HG03175 (cell line): ENCODE data around the gene TIGD3.

ENCODE experiments used
- ATAC-seq: cut with Tn5 transposase; IDR thresholded peaks from one replicate; pipeline ENCODE4 v1.9.1; 2021; ENCODE audit warnings: mild to moderate bottlenecking, moderate library complexity; ENCODE audit not compliant: unreplicated experiment

Gene TIGD3

GRCh38 chr11:65354265-65355012 lies at the start of gene TIGD3:
Gene TIGD3, plus strand, starts transcription at chr11:65354751. Its CDS starts 1,058 bp downstream, at chr11:65355809.
- ATAC-seq: peak; percentile 81

- no peak for ATAC-seq
These were observed 48.9 kb upstream of the TIGD3 start for GRCh38 chr11:65305501-65306268.

GRCh38 chr11:65307298-65308229 lies 47.0 kb upstream of the TIGD3 start:
- no peak for ATAC-seq

- no peak for ATAC-seq
These were observed 46.2 kb upstream of the TIGD3 start for GRCh38 chr11:65308281-65308891.

- no peak for ATAC-seq
These were observed 45.5 kb upstream of the TIGD3 start for GRCh38 chr11:65309006-65309405.

GRCh38 chr11:65310215-65310614 lies 44.3 kb upstream of the TIGD3 start:
- no peak for ATAC-seq

- no peak for ATAC-seq
These were observed 43.8 kb upstream of the TIGD3 start for GRCh38 chr11:65310736-65311135.

- no peak for ATAC-seq
These were observed 43.3 kb upstream of the TIGD3 start for GRCh38 chr11:65311170-65311678.

GRCh38 chr11:65314501-65315203 lies 39.9 kb upstream of the TIGD3 start, which contains the start of gene CDC42EP2:
Gene CDC42EP2, plus strand, starts transcription at chr11:65314866. Its CDS starts 6,033 bp downstream, at chr11:65320899.
- ATAC-seq: peak; percentile 75

- ATAC-seq: peak; percentile 47
These were observed 39.2 kb upstream of the TIGD3 start for GRCh38 chr11:65315204-65315865.

- no peak for ATAC-seq
These were observed 38.7 kb upstream of the TIGD3 start for GRCh38 chr11:65315866-65316226.

- no peak for ATAC-seq
These were observed 38.1 kb upstream of the TIGD3 start for GRCh38 chr11:65316227-65317024.

- ATAC-seq: no peak
These were observed 37.3 kb upstream of the TIGD3 start for GRCh38 chr11:65317025-65317786.

GRCh38 chr11:65320386-65321075 lies 34.0 kb upstream of the TIGD3 start:
- ATAC-seq: no peak

GRCh38 chr11:65321076-65321475 lies 33.5 kb upstream of the TIGD3 start:
- no peak for ATAC-seq

- no peak for ATAC-seq
These were observed 32.6 kb upstream of the TIGD3 start for GRCh38 chr11:65321828-65322485.

GRCh38 chr11:65323813-65324212 lies 30.7 kb upstream of the TIGD3 start:
- ATAC-seq: no peak
